GM18517 (cell line): ENCODE measurements around the gene DSCAML1.

Experiments used
- ATAC-seq: cut with Tn5 transposase; IDR thresholded peaks from one replicate; pipeline ENCODE4 v1.9.1; 2021; ENCODE audit warnings: mild to moderate bottlenecking, moderate library complexity; ENCODE audit not compliant: unreplicated experiment

DSCAML1 gene

DNA sequence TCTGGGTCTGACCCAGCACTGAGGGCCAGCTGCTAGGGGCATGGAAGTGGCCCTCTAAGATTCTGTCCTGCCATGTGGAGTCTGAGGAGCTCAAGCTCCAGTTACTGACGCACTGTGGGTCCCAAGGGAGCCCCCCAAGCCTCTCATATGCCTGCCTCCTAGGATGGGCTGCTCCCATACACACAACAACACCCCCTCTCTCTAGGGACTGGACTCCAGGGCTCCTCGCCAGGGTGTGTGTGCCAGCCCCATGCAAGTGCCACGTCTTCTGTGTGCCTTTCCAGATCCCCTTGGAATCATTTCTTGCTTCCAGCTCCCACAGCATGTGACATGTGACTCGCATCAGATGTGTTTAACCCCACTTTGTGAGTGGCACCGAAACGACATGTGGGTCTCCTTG lies 234.9 kb downstream of the DSCAML1 start:
- ATAC-seq: no peak

- ATAC-seq: no peak
These were observed 236.1 kb downstream of the DSCAML1 start for GRCh38 chr11:117560780-117561530.

DNA sequence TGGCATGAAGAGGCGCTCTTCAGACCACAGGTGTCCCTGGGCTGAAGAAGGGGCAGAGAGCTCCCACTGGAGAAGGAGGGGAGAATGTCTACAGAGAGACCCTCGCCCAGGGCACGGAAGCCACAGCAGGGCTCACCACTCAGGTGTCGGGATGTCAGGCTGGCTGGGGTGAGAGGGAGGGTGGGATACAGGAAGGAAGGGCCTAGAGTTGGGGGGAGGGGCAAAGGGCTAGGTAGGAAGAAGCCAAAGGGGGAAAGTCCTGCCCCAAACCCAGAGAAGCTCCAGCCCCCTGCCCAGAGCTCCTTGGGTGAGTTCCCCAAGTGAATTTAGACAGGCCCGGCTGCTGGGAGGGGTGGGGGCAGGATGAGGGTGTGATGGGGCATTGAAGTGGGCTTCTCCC lies 237.3 kb downstream of the DSCAML1 start:
- no peak for ATAC-seq

GRCh38 chr11:117557361-117557760 lies 239.7 kb downstream of the DSCAML1 start:
- ATAC-seq: no peak

- no peak for ATAC-seq
These were observed 242.2 kb downstream of the DSCAML1 start for GRCh38 chr11:117554601-117555333.

DNA sequence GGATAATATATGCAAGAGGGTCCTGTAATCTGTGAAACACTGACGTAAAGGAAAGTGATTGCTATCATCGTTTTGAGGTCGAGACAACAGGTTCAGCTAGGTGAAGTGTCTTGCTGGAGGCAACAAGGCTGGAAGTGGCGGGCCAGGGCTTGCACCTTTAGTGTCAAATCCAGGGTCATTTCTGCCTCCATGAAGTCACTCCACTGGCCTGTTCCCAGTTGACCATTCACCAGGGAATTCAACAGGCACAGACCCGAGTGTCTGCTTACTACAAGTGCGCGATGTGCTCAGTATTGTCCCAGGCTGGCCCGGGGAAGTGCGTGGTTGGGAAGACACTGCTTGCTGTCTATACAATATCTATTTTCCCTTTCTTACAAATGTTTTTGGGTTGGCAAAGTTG lies 244.4 kb downstream of the DSCAML1 start:
- no peak for ATAC-seq

DNA sequence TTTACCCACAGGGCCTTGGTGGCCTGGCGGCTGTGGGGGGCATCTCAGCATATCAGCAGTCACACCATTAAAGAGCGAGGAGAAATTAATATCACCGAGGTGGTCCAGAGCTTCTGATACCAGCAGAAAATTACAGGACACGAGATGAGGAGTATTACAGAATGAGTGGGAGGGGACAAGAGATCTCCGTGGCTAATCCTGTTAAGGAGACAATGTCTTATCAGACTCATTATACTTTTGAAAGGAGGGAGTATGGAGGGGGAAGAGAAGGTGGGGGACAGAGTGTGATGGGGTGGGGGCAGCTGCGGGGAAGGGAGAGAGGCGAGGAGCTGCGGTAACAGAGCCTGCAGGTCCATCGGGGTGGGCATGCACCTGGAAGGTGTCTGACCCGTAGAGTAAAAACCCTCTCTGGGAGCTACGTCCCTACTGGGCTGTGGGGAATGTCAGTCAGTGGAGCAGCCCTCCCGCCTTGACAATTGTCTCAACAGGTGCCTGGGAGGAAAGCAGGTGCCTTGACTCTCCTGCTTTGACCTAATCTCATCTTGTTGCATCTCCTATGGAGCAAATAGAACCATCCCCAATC lies 245.2 kb downstream of the DSCAML1 start:
- no peak for ATAC-seq

DNA sequence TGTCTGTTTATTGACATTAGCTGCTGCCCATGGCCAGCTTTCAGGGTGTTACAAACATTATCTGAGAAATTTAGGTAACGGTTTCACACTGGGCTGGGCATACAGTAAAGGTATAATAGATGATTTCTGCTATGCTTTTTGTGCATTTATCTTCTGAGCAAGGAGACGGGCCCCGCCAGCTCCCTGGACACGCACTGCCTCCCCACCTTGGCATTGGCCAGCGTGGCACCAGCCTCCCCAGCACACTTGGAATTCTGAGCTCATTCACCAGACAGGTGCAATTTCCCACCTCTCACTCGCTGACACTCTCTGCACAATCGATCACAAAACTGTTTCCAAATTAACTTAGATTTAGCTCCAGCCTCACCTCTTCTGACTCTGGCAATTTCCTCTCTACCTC lies 246.6 kb downstream of the DSCAML1 start:
- no peak for ATAC-seq

DNA sequence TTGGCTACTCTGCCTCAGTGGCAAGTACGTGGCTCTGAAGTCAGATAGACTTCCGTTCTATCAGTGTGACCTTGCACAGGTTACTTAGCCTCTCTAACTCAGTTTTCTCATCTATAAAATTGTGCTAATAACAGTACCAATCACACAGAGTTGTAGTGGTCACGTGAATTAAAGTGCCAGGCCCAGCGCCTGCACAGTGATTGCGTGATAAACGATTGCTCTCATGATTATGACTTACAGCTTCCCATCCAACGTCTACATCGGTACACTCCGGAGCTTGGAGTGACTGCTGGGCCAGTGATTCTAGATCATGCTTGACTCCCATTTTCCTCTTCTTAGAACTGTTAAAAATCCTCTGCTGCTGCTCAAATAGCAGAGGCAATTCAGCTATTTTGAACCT lies 247.6 kb downstream of the DSCAML1 start:
- ATAC-seq: no peak

DNA sequence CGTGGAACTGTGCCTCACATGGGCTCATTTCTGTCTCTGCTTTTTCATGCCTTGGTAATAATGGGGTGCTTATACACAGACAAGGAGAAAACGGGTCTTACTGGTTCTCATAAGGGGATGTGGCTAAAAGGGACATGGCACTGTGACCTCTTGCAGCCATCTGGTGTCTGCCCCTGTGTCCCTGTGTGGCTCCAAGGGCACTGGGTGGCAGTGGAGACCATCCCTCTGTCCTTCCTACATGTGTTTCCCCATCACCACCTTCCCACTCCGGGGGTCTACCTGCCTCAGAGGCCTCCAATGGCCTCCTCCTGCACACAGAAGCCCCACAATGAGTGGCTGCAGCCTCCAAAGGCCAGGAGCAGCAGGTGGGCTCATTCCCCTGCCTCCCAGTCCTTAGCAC lies 248.1 kb downstream of the DSCAML1 start:
- no peak for ATAC-seq

DNA sequence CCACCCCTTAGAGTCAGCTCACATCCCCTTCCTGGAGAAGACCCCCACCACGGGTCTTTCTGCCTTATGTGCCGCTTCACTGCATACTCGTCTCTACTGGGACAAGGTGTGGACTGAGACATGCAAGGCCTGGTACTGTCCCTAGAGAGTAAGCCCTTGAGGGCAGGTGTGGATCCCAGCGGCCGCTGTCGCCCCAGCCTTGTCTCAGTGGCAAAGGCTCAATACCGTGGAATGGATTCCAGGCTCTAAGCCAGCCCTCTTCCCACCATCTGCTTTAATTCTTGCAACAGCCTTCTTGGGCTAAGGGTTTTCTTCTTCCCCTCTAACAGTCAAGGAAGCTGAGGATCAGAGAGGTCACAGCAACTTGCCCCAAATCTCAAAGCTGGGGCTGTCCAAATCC lies 249.1 kb downstream of the DSCAML1 start:
- ATAC-seq: no peak

DNA sequence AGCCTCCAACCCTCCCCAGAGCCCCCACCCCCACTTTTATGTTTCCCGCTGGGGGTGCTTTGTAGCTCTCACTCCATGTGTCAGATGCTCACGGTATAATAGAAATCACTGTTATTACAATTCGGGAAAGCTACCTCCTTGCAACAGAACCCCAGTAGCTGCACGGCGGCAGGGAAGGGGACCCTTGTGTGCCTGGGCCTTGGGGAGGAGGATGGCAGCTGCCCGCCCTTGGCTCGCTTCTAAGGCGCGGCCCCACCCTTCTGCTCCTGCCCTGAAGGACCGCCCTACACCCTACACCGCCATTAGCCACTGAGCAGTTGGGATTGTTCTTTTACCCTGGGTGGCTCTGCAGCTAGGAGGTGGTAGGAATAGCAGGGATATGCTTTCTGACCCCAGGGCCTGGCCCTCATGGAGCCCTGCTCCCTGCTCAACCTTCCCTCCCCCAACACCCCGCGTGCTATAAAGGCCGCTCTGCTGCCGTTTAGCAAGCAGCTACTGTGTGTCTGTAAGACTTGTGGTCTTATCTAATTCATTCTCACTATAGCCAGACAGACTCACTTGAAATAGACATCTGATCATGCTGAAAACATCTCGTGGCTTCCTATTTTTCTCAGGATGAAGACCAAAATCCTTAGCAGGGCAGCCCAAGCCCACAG lies 249.7 kb downstream of the DSCAML1 start:
- no peak for ATAC-seq

- ATAC-seq: no peak
These were observed 250.4 kb downstream of the DSCAML1 start for GRCh38 chr11:117546431-117547194.

DNA sequence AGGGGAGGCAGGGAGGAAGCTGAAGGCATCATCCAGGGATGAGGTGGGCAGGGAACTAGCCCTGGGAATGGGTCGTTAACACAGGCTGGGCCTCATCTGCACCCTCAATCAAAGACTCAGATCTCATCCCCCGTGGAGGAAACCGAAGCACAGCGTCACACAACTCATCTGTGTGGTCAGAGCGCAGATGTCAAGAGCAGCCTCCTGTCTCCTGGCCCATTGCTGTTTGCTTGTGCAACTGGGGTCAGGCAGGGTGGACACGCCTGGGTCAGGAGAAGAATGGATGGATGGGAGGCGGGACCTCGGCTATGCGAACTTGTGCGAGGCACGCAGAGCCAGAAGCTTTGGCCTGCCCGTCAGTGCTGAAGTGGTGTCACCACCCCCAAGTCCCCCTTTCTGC lies 251.3 kb downstream of the DSCAML1 start:
- no peak for ATAC-seq

DNA sequence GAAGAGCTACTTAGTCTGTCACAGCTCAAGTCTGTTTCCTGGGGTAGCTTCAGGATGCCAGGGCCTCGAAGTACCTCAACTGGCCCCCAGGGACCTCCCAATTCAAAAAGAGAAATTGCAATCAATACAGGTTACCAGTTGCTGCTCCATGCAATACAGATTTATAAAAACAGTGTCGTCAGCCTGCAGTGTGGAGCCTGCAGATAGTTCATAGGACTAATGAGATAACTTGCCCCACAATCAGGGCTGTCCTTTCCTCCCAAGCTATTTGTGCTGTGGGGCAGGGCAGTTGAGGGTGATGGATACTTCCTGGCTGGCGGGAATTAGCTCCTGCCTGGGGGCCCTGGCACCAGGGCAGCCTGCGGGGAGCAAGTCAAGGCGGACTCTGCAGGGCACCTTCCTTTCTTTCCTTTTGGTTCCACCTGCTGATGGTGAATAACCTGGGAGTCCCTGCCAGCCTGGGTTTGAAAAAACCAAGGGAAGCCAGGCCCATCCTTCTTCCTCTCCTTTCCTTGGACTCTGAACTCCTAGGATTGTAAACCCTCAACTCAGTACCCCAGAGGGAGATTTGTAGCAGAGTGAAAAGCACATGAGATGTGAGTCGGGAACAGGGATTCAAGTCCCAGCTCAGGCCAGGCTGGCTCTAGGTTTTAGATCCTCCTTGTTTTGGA lies 252.8 kb downstream of the DSCAML1 start:
- no peak for ATAC-seq

GRCh38 chr11:117541211-117541610 lies 255.8 kb downstream of the DSCAML1 start:
- no peak for ATAC-seq

DNA sequence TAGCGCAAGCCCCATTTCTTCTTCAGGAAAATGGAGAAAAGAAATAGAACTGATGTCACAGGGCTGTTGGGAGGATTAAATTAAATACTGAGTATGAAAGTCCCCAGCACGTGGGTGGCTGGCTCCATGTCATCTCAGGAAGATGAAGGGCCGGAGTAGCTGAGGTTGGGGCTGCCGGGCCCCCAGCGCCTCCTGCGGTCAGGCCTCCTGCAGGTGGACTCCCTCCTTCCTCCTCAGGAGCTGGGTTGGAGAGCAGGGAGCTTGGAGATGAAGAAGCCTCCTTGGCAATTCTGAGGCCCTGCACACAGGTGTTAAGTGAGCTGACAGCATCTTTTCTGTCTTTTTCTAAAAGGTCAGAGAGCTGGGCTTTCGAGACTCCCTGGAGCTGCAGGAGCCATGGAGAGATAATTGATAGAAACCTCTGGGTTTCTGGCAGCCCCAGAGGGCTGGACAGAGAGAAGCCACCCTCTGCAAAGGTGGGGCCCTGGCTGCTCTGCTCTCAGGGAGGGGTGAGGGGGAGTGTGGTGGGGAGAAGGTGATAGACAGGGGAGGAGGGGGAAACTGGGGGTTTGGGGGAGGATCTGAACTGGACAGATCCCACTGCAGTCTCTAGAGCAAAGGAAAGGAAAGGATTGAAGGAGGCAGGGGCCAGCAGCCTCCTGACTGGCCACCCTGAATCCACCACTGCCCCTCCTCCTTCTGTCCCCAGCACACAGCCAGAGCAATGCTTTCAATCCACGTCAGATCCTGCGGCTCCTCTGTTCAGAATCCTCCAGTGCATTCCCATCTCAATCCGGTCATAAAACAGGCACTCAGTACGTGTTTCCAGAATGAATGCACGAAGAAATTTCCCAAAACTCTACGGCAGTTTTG lies 258.5 kb downstream of the DSCAML1 start:
- no peak for ATAC-seq

DNA sequence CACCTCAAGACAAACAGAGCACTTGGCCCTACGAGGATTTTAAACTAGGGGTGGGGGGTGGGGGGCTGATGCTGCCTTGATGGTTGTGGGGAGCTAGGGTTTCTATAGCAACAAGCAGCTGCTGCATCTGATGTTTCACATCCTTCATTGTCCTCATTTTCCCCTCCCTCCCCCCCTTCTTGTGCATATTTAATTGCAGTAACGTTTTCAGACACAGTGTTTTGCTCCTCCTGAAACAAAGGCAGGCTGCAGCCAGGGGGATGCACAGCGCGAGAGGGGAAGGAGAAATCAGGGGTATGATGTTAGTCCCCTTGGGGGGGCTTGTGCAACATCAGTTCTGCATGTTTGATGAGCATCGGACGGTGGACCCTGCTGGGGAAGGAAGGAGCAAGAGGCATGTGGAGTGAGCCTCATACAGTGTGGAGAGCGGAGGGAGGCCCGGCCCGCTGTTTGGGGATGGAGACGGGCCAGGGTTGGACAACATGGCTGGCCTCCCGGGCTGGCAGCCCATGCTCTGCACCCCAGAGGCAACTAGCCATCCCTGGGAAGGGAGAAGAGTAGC lies 261.1 kb downstream of the DSCAML1 start:
- ATAC-seq: no peak

DNA sequence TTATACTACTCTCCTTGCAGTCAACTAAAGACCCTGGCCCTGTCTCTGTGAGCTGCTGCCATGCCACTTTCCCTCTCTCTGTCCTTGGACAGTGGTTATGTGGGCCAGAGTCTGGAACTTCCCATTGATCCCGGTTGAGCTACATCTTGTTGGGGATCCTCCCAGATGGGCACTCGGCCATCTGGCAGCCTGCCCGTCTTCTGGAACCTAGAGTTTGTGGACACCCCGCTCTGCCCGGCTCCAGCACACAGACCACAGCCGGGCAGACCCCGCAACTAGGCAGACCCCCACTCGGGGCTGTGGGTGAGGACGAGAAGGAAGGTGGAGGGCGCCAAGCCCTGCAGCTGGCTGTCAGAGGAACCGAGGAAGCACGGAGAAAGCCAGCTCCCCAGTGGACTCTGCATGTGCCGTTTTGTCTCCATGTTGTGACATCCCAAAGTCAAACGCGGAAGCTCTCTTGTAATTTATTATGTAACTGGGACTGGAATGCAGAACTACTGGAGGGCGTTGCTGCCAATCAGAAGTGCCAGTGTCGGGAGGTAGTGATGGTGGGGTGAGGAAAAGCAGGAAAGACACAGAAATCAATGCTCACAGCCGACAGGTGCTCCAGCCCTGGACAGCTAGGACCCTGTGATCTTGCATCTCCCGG lies 261.7 kb downstream of the DSCAML1 start:
- ATAC-seq: no peak
